Natural killer cell (primary cell): Measurements from ENCODE around the gene ADH6. TPM values are rescaled to one million over a fixed set of nuclear protein-coding genes. Genes with fewer than 3 reads are reported as not detected.

ENCODE experiments used
- ATAC-seq, 3 donors: fragments of 150-1000 bp in 2 of 3; fragments of 200-7000 bp in 1 of 3; cut with Tn5 transposase; 1 replicate in 1 of 3; 2 replicates in 2 of 3; pipeline ENCODE4 v1.10.0; 2021; ENCODE audit warnings: mild to moderate bottlenecking in 2 of 3, moderate library complexity in 2 of 3
- DNase-seq, 2 donors: peaks; one replicate each; pipeline versions ENCODE4 v3.0.0 to v3.0.0-alpha.2; 2013 to 2021; ENCODE audit warnings: mixed read lengths in 1 of 2
- H3K27ac ChIP-seq: one replicate; pipeline ENCODE4 v1.5.1; 2013; ENCODE audit warnings: mild to moderate bottlenecking, low read length
- H3K27me3 ChIP-seq: one replicate; pipeline ENCODE4 v1.6.1; 2013; ENCODE audit warnings: low read length; ENCODE audit not compliant: control insufficient read depth, insufficient read depth
- H3K36me3 ChIP-seq: one replicate; pipeline ENCODE4 v1.6.1; 2013; ENCODE audit warnings: low read length; ENCODE audit not compliant: control insufficient read depth, insufficient read depth
- H3K4me1 ChIP-seq: one replicate; pipeline ENCODE4 v1.6.1; 2013; ENCODE audit warnings: low read length; ENCODE audit not compliant: control insufficient read depth, insufficient read depth
- H3K4me3 ChIP-seq: one replicate; pipeline ENCODE4 v1.5.1; 2013; ENCODE audit warnings: low read length
- H3K9me3 ChIP-seq: one replicate; pipeline ENCODE4 v1.6.1; 2013; ENCODE audit warnings: low read length; ENCODE audit not compliant: control insufficient read depth, insufficient read depth
- H3K27ac Mint-ChIP-seq, 2 donors: one replicate each; pipeline ENCODE4 v1.8.0; 2022; ENCODE audit warnings: mild to moderate bottlenecking in 2 of 2, mixed read lengths in 2 of 2, moderate library complexity in 1 of 2
- H3K27me3 Mint-ChIP-seq, 2 donors: one replicate each; pipeline ENCODE4 v1.8.0; 2022; ENCODE audit warnings: low read depth in 2 of 2, mixed read lengths in 2 of 2
- H3K36me3 Mint-ChIP-seq: one replicate; pipeline ENCODE4 v1.8.0; 2022; ENCODE audit warnings: mixed read lengths
- H3K4me1 Mint-ChIP-seq, 2 donors: one replicate each; pipeline ENCODE4 v1.8.0; 2022; ENCODE audit warnings: mixed read lengths in 2 of 2
- H3K4me3 Mint-ChIP-seq: one replicate; pipeline ENCODE4 v1.8.0; 2022; ENCODE audit warnings: mild to moderate bottlenecking, moderate library complexity, mixed read lengths
- H3K9me3 Mint-ChIP-seq, 2 donors: one replicate each; pipeline ENCODE4 v1.8.0; 2022; ENCODE audit warnings: mixed read lengths in 2 of 2
- WGBS: methylation state at CpG from one replicate; pipeline ENCODE4 v1.1.7; 2013; ENCODE audit warnings: missing lambda C conversion rate; ENCODE audit not compliant: insufficient coverage; 5-methylcytosine and 5-hydroxymethylcytosine counted together
- intact Hi-C: fragments of 100-400 bp; cut with micrococcal nuclease; formaldehyde crosslinking; loops from one replicate; pipeline ENCODE4 v1.14.2; 2022
- total RNA-seq, 4 donors: library from RNA; stranded (reverse); fragments of 120-200 nt in 1 of 4; gene quantifications; one replicate each; pipeline versions ENCODE4 v1.2.3 to v1.2.4, GENCODE V29; 2013 to 2022
- TF ChIP-seq, protein P1 (sequence below): fragments of 200-600 bp; IDR thresholded peaks from one replicate; pipeline ENCODE4 v1.8.0; 2022; ENCODE audit warnings: antibody characterized with exemption

ADH6 gene
- total RNA-seq, 3 donors from 2014 or later (not counting 1 experiment from before 2014, with no cell fraction given): not detected

GRCh38 chr4:99210789-99211188 lies 8.3 kb downstream of the ADH6 start:
- no peaks in the 10 kb centered on the region for H3K27me3 ChIP-seq
- intact Hi-C loops: no loop called here
- H3K36me3 ChIP-seq: no peaks in the 10 kb centered on the region
- ATAC-seq: no peak
- Mint-ChIP-seq H3K4me1 (no peaks in the 10 kb centered on the region), H3K9me3 (peaks cover 0 to 2% of the 10 kb centered on the region in 2 donors), H3K27me3 (no peaks in the 10 kb centered on the region), H3K4me3 (no peak overlapping the region), H3K27ac (no peak overlapping the region), H3K36me3 (no peaks in the 10 kb centered on the region)
- TF ChIP-seq, protein P1, sequence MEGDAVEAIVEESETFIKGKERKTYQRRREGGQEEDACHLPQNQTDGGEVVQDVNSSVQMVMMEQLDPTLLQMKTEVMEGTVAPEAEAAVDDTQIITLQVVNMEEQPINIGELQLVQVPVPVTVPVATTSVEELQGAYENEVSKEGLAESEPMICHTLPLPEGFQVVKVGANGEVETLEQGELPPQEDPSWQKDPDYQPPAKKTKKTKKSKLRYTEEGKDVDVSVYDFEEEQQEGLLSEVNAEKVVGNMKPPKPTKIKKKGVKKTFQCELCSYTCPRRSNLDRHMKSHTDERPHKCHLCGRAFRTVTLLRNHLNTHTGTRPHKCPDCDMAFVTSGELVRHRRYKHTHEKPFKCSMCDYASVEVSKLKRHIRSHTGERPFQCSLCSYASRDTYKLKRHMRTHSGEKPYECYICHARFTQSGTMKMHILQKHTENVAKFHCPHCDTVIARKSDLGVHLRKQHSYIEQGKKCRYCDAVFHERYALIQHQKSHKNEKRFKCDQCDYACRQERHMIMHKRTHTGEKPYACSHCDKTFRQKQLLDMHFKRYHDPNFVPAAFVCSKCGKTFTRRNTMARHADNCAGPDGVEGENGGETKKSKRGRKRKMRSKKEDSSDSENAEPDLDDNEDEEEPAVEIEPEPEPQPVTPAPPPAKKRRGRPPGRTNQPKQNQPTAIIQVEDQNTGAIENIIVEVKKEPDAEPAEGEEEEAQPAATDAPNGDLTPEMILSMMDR: no peak
- H3K4me1 ChIP-seq: no peaks in the 10 kb centered on the region
- no peak overlapping the region for H3K4me3 ChIP-seq
- no peak for DNase-seq
- no peak overlapping the region for H3K27ac ChIP-seq
- no peaks in the 10 kb centered on the region for H3K9me3 ChIP-seq

DNA sequence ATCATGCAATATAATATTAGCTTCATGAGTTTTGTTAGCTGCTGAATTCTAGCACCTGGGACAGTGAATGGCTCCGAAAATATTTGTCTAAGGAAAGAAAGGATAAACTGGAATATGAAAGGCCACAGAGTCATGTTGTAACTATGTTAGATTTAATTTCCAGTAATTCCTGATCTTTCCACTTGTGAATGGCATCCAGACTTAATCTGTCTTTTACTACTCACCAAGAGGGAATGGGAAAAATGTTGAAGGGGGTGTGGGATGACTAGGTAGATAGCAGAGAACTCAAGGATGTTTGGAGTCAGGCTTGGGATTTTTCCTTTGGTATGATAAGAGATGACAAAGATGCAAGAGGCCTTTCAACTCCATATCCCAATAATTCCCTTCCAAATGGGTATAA lies 9.4 kb downstream of the ADH6 start:
- WGBS: 88% methylated on average over 1 of the region's 1 CpG
- Mint-ChIP-seq H3K27me3 (no peaks in the 10 kb centered on the region), H3K9me3 (peaks cover 0 to 2% of the 10 kb centered on the region in 2 donors), H3K4me1 (no peaks in the 10 kb centered on the region), H3K27ac (no peak overlapping the region), H3K36me3 (no peaks in the 10 kb centered on the region), H3K4me3 (no peak overlapping the region)
- DNase-seq (no peak), ATAC-seq (no peak)
- H3K4me3 ChIP-seq: no peak overlapping the region
- H3K9me3 ChIP-seq: no peaks in the 10 kb centered on the region
- intact Hi-C loops: no loop called here
- H3K4me1 ChIP-seq: no peaks in the 10 kb centered on the region
- no peak overlapping the region for H3K27ac ChIP-seq
- TF ChIP-seq, protein P1: no peak
- no peaks in the 10 kb centered on the region for H3K27me3 ChIP-seq
- H3K36me3 ChIP-seq: no peaks in the 10 kb centered on the region

GRCh38 chr4:99208719-99209075 lies 10.3 kb downstream of the ADH6 start:
- WGBS: 94% methylated on average over 1 of the region's 2 CpGs
- no peak for ATAC-seq
- no peaks in the 10 kb centered on the region for H3K4me1 ChIP-seq

More at GRCh38 chr4:99208719-99209075, 10.3 kb downstream of the ADH6 start:
- H3K36me3 ChIP-seq: no peaks in the 10 kb centered on the region
- H3K27ac ChIP-seq: no peak overlapping the region
- TF ChIP-seq, protein P1: no peak
- intact Hi-C loops: no loop called here
- H3K9me3 Mint-ChIP-seq: no peaks in the 10 kb centered on the region
- no peak for DNase-seq
- H3K27me3 ChIP-seq: no peaks in the 10 kb centered on the region
- no peaks in the 10 kb centered on the region for H3K9me3 ChIP-seq
- no peak overlapping the region for H3K4me3 ChIP-seq
- no peak overlapping the region for H3K4me3 Mint-ChIP-seq
- no peak overlapping the region for H3K27ac Mint-ChIP-seq
- no peaks in the 10 kb centered on the region for H3K27me3 Mint-ChIP-seq
- H3K36me3 Mint-ChIP-seq: no peaks in the 10 kb centered on the region
- H3K4me1 Mint-ChIP-seq: no peaks in the 10 kb centered on the region
